Astrocyte of the spinal cord (primary cell): ENCODE measurements around the gene CBLC.

Source experiments
- DNase-seq: peaks from one replicate; pipeline ENCODE4 v3.0.0; 2011; ENCODE audit warnings: low read depth, low spot score
- H3K4me3 ChIP-seq: 2 replicates; pipeline ENCODE4 v1.5.1; 2011; ENCODE audit warnings: low read depth, mild to moderate bottlenecking, low read length, moderate library complexity
- CTCF ChIP-seq: IDR thresholded peaks from 2 replicates; pipeline ENCODE4 v1.5.1; 2012; ENCODE audit warnings: low read depth, mild to moderate bottlenecking, low read length, inconsistent platforms
- in situ Hi-C: cut with HindIII; loops from 2 replicates; pipeline ENCODE4 v1.10.0; 2017; ENCODE audit warnings: low sequenced_read_pairs

CBLC gene

GRCh38 chr19:44812142-44812718 is 34.5 kb downstream of the CBLC start:
- H3K4me3 ChIP-seq, result no peak overlapping the region
- no peak for TF ChIP-seq CTCF
- in situ Hi-C loops, result no loop called here
- no peak for DNase-seq

GRCh38 chr19:44813070-44813840 is 35.6 kb downstream of the CBLC start:
- no peak for DNase-seq
- peak; percentile 8 for TF ChIP-seq CTCF
- no peak overlapping the region for H3K4me3 ChIP-seq
- in situ Hi-C loops, result no loop called here

- TF ChIP-seq CTCF, result no peak
- no peak for DNase-seq
- in situ Hi-C loops, result no loop called here
- H3K4me3 ChIP-seq, result no peak overlapping the region
Observed at GRCh38 chr19:44813841-44814470, 36.3 kb downstream of the CBLC start.

GRCh38 chr19:44814517-44814916 is 36.8 kb downstream of the CBLC start:
- H3K4me3 ChIP-seq, result no peak overlapping the region
- no peak for DNase-seq
- TF ChIP-seq CTCF, result no peak
- in situ Hi-C loops, result no loop called here

- no peak for TF ChIP-seq CTCF
- DNase-seq, result no peak
- in situ Hi-C loops, result no loop called here
Observed at GRCh38 chr19:44816301-44816700, 38.6 kb downstream of the CBLC start.

GRCh38 chr19:44817725-44818465 is 40.2 kb downstream of the CBLC start:
- TF ChIP-seq CTCF, result no peak
- DNase-seq, result no peak
- H3K4me3 ChIP-seq, result no peak overlapping the region
- in situ Hi-C loops, result no loop called here

More at GRCh38 chr19:44816301-44816700, 38.6 kb downstream of the CBLC start:
- no peak overlapping the region for H3K4me3 ChIP-seq
